Activated CD8-positive, alpha-beta memory T cell treated with anti-CD3 and anti-CD28 coated beads for 24 hours (primary cell): ENCODE measurements around the gene NOL9.

Experiments
- DNase-seq: peaks from one replicate; pipeline ENCODE4 v3.0.0-alpha.2; 2020

The NOL9 gene

DNA sequence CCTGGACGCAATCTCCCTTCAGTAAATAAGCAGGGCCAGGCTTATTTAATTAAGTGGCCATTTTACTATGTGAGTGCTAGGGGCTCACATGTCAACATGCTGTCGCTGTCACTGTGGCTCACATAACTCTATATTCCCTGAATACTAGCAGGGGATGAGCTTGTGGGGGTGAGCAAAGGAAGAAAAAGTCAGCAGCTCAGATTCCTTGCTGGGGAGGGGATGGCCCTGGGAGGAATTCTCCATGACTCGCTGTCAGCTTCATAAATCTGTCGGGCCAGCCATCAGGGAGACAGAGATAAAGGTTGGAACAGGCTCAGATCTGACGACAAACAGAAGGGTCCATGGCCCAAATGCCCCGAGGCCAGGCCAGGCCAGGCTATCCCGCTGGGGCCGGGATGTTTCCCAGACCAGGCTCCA, 36.9 kb downstream of the NOL9 start:
- DNase-seq = no peak

- no peak for DNase-seq
These were observed 38.5 kb downstream of the NOL9 start for GRCh38 chr1:6515771-6516170.

- DNase-seq = no peak
These were observed 41.0 kb downstream of the NOL9 start for GRCh38 chr1:6513320-6513801.

DNA sequence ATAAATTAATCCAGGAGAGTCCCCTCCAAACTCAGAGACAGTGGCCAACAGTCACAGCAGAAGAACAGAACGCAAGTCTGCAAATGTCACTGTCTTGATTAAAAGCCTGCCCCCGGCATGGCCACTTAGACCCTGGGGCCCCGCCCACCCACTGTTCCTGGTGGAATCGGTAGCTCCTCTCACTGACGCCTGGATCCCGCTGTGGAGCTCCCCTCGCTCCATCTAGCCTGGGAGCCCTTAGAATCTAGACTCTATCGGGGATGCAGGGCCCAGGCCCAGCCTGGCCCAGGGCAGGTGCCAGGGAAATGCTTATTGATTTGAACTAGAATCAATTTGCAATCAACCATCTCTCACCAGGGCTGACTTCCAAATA, 41.4 kb downstream of the NOL9 start:
- no peak for DNase-seq

DNA sequence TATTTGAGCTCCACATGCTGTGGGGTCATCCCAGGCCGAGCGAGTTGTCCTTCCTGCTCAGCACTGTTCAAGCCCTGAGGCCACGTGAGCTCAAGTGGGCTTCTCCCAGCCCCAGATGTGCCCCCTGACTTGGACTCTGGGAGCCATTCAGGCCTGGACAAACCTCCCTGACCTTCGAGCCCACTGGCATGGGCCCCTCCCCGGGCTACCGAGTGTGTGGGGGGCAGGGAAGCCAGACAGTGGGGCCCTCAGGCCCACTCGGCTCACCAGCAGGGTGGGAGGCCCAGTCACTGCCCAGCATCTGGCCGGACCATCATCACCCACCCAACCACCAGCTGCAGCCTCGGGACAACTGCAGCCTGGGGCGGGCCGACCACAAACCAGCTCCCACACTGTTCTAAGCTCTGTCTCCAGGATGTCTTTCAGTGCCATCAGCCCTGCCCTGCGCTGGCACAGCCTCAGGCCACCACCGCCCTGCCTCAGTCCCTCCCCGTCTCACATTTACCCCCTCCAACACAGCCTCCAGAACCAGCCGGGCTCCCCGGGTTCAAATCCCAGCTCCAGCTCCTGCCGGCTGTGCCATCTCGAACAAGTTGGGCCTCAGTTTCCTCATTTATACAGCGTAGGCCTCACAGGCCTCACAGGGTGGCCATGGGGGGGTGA, 41.9 kb downstream of the NOL9 start:
- DNase-seq = no peak

DNA sequence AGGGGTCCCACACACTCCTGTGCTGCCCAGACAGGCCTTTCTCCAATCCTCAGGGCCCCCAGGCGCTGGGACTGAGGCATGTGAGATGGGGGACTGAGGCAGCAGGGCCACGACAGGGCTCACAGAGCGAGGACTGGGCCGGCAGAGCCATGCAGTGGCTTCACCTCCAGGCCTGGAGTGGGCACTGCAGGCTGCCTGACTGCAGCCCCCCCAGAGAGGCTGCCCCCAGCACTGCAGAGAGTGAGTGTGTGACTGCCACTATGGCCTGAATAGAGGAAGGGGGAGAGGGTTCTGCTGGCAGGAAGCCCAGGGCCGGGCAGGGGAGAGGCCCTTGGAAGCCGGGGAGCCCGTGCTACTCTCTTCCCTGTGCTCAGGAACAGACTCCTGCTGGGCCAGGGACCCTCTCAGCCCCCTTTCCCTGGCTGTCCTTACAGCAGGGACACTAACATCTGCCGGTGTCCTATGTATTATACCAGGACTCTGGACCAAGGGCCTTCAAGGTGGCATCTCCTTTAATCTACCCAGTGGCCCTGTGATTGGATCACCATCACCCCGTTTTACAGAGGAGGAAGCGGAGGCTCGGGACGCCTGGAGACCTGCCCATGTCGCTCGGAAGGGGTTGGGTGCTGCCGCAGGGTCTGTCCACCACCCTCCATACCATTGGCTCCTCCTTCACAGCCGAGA, 42.6 kb downstream of the NOL9 start:
- no peak for DNase-seq

DNA sequence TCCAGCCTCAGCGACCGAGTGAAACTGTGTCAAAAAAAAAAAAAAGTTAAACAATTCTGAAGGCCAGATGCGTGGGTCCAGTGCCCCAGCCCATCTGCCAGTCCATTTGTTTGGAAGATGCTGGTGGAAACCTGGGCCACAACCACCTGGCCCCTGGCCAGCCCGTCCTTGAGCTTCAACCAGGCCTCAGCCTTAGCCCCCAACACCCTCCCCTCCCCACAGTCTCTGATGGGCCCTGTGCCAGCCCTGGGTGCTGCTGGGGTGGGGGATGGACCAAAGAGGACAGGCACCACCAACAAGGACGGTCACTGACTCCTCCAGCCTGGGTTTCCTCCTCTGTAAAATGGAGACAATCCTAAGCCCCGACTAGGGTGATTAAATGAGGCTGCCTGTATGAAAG, 43.3 kb downstream of the NOL9 start:
- DNase-seq = no peak

- no peak for DNase-seq
These were observed 43.8 kb downstream of the NOL9 start for GRCh38 chr1:6510493-6510892.

DNA sequence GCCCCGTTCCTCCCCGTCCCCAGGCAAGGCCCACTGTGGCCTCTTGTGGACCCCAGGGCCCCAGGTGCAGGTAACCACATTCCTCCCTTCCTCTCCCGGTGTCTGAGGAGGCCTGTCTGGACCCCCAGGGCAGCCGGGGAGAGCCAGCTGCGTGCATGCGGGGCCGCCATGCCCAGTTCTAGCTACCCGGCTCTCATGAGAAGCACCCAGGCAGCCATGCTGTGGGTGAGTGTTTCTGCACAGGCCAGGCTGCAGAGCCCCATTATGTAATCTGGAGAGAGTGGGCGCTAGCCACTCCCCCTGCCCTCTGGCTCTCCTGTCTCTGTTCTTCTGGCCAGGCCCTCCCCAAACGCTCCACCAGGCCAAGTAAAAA, 44.4 kb downstream of the NOL9 start:
- DNase-seq = no peak

DNA sequence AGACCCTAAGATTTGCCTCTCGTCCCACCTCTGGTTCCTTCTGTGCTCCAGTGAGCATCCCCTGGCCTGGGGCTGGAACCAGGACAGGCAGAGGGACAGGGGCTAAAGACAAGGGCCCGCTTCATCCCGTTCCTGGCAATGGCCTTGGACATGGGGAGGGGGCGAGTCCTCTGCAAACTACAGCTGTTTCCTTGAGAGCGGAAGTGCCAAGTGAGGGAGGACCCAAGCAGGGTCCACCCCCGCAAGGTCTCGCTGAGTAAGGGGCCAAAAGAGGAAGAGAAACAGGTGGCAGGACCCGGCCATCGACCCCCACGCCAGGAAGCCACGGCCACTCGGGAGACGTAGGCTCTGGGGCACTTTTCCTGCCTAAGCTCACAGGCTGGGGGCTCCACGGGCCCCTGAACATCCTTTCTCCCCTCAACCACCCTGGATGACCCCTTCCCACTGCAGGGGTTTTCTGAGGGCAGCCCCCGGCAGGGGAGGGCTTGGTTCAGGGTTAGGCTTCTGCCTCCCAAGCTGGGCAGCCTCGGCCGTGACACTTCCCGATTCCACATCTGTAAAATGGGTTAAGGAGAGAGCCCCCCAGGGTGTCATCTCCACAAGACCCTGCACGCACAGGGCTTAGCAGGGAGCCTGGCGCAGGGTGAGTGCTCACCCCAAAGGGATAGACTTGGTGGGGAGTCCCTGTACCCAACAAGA, 44.9 kb downstream of the NOL9 start:
- DNase-seq = no peak

DNA sequence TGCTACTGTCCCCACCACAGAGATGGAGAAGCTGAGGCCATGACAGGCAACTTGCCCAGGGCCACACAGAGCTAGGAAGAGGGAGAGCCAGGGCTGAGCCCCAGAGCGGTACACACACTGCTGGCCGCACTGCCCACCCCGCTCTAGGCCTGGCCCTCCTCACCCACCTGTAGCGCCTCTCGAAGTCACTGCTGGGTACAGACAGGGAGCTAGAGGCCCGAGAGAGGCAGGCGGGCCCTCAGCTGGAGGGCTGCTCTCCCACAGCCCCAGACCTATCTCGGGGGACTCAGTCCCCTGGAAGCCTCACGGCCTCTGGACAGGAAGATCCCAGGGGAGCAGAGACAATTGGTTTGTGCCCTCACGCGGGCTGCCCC, 45.5 kb downstream of the NOL9 start:
- no peak for DNase-seq

DNA sequence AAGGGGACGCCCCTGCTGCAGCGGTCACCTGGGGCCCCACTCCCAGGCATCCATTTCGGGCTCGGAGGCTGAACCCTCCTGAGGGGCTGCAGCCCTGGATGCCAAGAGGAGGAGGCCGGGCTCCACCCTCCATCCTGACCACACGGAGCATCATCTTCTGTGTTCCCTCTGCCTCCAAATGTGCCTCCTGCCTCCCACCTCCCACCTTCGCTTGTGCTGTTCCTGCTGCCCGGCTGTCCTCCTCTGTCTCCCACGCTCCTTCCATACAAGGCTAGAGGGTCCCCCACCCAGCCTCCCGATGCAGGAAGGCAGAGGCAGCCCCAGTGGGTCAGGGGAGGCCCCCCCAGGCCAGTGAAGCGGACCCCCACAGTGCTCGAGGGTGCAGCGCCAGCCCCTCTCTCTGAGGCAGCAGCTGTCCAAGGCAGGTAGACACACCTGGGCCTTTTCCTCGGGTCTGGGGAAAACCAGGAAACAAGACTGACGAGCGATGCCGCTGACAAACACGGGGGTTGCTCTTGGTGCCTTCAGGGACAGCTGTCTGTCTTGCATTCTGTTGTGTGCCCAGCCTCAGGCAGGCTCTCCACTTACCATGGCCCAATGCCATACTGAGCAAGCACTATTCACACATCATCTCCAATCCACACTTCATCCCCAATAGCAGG, 46.0 kb downstream of the NOL9 start:
- no peak for DNase-seq

DNA sequence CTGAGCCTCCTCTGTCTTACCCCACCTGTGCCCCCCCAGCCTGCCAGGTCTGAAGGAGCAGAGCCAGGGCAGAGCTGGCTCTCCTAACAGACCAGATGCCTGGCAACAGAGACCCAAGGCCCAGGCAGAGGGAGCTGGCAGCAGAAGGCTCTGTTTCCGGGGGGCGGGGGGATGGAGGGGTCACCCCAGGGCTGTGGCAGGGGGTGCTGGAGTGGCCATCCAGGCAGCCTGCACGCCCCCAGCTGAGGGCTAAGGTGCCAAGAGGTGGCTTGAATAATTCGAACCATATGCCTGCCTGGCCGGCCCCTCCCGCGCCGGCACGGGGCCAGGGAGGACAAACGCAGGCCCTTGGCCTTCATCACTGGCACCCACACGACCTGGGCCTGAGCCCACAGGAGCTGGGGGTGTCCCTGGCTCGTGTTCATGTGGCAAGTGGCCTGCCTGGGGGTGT, 46.8 kb downstream of the NOL9 start:
- DNase-seq = no peak

- DNase-seq = no peak
These were observed 47.3 kb downstream of the NOL9 start for GRCh38 chr1:6507037-6507428.

DNA sequence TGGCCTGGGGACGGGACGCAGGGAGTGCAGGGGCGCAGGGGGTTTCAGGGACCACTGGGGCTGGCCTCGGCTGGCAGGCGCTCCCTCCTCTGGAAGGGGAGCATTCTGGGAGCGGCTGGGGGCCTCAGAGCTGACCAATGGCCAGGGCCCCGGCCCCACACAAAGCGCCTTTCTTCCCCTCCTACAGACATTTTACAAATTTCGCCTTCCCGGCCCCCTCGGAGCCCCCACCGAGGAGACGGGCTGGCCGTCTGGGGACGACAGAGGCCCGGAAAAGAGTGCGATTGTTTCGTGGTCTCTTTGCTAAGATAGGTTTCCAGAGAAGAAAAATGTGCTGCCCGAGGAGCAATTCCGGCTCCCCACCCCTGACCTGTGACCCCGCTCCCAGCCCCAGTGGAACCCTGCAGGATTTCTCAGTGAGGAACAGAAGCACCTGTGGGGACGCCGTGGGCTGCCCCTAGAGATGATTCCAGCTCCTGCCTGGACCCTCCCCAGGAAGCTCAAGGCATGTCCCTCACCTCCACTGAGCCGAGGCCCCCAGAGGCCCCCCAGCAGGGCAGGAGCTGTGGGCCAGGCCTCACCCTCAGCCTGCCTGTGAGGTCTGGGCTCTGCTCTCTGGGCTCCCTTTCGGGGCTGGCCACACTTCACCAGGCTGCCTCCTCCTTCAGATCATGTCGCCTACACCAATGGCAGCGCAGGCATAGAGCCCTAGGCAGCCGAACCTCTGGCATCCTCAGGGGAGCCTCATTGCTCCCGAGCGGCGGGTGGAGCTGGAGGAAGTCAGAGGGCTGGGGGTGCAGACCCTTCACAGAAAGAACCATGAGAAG, 47.9 kb downstream of the NOL9 start:
- no peak for DNase-seq

GRCh38 chr1:6505367-6506209, 48.7 kb downstream of the NOL9 start:
- DNase-seq = no peak

DNA sequence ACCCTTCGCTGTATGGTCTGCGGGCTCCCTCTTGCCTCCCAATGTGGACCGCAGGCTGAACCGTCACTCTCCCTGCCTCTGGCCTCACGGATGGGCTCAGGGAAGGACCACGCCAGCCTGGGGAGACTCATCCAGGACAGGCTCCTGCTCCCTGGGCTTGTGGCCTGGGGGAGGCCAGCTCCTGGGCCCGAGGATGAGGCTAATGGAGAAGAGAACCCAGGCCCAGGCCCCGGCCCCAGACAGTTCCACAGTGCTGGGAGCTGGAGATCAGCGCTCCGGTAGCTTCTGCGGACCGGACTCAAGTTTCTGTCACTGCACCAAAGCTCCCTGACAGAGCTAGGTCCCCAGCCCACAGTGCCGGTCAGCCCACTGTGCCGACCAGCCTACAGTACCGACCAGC, 49.4 kb downstream of the NOL9 start:
- no peak for DNase-seq

- DNase-seq = no peak
These were observed 50.3 kb downstream of the NOL9 start for GRCh38 chr1:6503884-6504602.

DNA sequence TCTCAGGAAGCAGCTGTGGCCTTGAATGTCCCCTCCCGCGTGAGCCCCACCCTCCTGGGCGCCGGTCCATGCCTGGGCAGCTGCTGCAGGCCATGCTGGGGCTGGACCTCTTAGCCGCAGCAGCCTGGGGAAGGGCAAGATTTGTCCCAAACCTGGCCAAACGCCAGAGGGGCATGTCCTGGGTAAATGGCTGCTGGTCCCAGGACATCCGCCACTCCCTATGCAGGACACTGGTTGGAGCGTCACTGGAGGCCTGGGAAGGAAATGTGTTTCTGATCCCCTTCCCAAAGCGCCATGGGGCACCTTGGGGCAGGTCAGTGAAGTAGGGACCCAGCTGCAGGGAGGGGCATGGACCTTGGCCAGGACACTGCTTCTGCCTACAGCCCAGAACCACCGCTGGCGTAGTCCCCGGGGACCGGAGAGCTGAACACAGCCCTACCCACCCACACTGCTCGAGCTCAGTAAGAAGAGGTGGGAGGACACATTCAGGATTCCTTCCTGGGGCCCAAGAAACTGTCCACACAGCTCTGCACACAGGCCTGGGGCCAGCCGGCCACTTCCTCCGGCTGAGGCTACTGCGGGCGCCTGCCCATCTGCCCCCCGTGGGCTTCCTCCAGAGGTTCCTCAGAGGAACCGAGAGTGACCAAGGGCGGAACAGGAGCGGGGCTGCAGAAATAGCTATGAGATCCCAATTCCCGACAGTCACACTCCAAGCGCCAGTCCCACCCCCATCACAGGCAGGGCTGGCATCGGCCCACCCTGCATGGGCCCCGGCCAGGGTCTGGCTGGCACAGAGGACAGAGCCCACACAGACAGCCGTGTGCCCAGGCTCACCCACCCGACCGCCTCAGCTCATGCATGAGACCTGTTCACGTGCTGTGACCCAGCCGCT, 52.1 kb downstream of the NOL9 start:
- no peak for DNase-seq

DNA sequence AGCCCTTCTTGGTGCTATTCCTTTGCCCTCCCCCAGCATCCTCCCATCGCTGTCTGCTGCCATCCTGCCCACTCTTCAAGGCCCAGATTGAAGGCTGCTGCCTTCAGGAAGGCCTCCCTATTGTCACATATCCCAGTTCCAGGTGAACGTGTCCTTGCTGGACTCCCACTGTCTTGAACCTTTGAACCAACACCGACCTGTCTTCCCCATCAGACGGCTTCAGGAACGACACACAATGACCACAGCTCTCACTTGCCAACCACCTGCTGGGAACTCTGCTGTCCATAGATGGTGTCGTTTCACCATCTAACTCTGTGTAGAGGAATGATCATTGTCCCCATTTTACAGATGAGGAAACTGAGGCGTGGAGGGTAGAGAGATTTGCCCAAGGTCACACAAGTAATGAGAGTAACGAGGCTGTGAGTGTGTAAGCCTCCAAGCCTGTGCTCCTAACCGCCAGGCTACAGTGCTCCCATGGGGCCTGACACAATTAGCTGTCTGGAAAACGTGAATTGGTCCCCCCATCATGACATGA, 53.0 kb downstream of the NOL9 start:
- no peak for DNase-seq
